Measurements from ENCODE around the gene PTPRO.

PTPRO gene

DNA sequence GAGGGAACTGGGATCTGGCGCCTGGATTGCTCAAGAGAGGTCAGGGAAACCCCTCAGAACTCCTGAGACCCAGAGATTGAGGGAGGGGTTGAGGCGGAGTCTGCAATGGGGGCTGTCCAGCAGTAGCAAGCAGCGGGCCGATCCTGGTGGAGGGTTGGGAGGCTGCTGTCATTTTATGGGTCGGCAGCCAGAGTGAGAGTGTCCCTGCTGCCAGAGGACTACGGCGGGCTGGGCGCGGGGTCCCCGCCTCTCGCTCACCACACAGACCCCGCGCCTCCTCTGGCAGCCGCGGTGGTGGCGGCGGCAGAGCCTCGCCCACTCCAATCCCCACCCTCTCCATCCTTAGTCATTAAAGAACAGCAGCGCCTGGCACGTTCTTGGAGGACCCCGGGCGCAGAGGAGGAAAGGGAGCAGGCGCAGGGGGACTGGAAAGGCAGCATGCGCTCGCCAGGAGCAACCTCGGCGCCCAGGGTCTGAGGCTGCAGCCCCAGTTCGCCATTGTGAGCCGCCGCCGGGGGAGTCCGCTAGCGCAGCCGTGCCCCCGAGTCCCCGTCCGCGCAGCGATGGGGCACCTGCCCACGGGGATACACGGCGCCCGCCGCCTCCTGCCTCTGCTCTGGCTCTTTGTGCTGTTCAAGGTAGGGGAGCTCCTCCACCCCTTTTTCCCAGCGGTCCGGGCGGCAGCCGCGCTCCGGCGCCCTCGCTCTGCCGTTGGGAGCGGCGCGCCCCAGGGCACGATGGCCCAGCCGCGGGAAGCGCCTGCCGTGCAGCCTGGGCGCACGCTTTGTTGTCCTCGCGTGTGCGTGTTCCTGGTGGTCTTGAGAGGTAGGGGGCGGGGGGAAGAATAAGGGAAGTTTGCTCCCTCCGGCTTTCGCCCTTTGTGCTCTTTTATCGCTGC is at the start of gene PTPRO:
Gene PTPRO (plus strand): TSS at position 345 of the 898 bp plus-strand sequence.
- no peak within 1 kb of the TSS for H3K4me3 ChIP-seq (ENCODE audit: low read length)
- no peaks in the 10 kb centered on the region for H3K9me3 ChIP-seq (ENCODE audit: control insufficient read depth, insufficient read depth, low read length)
- no peaks in the 10 kb centered on the region for H3F3A ChIP-seq (ENCODE audit: control insufficient read depth, insufficient read depth)
- no peaks in the 10 kb centered on the region for H3K4me1 ChIP-seq (ENCODE audit: control insufficient read depth, low read length)
- H3K79me2 ChIP-seq (ENCODE audit: control insufficient read depth, low read length) = no peaks in the 10 kb centered on the region
- no peaks in the 10 kb centered on the region for H3K9me2 ChIP-seq (replicated peaks; ENCODE audit: control insufficient read depth, low read length)
- no peak within 1 kb of the TSS for H3K4me2 ChIP-seq (ENCODE audit: low read length)
- no peak within 1 kb of the TSS for H3K27ac ChIP-seq (ENCODE audit: low read depth, low read length)
- no peaks in the 10 kb centered on the region for H4K20me1 ChIP-seq (ENCODE audit: control insufficient read depth, insufficient read depth, low read depth, low read length)
- no peaks in the 10 kb centered on the region for H3K36me3 ChIP-seq (ENCODE audit: control insufficient read depth, low read length)
- TF ChIP-seq EZH2phosphoT487 (IDR thresholded peaks at IDR 0.05; ENCODE audit: borderline replicate concordance, low read length) = no peak
- TF ChIP-seq, protein P1, sequence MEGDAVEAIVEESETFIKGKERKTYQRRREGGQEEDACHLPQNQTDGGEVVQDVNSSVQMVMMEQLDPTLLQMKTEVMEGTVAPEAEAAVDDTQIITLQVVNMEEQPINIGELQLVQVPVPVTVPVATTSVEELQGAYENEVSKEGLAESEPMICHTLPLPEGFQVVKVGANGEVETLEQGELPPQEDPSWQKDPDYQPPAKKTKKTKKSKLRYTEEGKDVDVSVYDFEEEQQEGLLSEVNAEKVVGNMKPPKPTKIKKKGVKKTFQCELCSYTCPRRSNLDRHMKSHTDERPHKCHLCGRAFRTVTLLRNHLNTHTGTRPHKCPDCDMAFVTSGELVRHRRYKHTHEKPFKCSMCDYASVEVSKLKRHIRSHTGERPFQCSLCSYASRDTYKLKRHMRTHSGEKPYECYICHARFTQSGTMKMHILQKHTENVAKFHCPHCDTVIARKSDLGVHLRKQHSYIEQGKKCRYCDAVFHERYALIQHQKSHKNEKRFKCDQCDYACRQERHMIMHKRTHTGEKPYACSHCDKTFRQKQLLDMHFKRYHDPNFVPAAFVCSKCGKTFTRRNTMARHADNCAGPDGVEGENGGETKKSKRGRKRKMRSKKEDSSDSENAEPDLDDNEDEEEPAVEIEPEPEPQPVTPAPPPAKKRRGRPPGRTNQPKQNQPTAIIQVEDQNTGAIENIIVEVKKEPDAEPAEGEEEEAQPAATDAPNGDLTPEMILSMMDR (IDR thresholded peaks at IDR 0.05; ENCODE audit: low read depth, low read length, poor library complexity, severe bottlenecking) = no peak
- H3K27me3 ChIP-seq (ENCODE audit: control insufficient read depth, low read length) = no peaks in the 10 kb centered on the region

DNA sequence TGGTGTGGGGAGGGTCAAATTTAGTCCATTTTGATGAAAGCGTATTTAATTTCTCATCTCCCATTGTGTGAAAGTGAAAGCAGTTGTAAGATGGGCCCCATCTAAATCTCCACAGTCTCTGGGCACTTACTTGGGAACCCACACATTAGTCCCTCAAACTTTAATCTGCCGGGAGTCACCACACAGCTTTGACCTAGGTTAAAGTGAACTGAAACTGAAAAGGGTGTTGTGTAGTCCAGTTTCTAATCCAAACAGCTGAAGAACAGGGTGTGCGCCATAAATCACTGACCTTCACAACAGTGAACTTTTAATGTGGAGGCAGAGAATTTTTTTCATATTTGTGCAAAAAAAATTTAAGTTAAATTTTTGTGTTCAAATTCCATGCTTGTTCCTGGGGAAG is 48.4 kb upstream of the PTPRO start:
- no peaks in the 10 kb centered on the region for H3K9me3 ChIP-seq (ENCODE audit: control insufficient read depth, insufficient read depth, low read length)
- no peak overlapping the region for H3K27ac ChIP-seq (ENCODE audit: low read depth, low read length)
- H3K9me2 ChIP-seq (replicated peaks; ENCODE audit: control insufficient read depth, low read length) = no peaks in the 10 kb centered on the region
- H3K4me2 ChIP-seq (ENCODE audit: low read length) = no peak overlapping the region
- no peaks in the 10 kb centered on the region for H4K20me1 ChIP-seq (ENCODE audit: control insufficient read depth, insufficient read depth, low read depth, low read length)
- H3K4me1 ChIP-seq (ENCODE audit: control insufficient read depth, low read length) = no peaks in the 10 kb centered on the region
- TF ChIP-seq, protein P1 (IDR thresholded peaks at IDR 0.05; ENCODE audit: low read depth, low read length, poor library complexity, severe bottlenecking) = no peak
- TF ChIP-seq EZH2phosphoT487 (IDR thresholded peaks at IDR 0.05; ENCODE audit: borderline replicate concordance, low read length) = no peak
- no peaks in the 10 kb centered on the region for H3K27me3 ChIP-seq (ENCODE audit: control insufficient read depth, low read length)
- H3F3A ChIP-seq (ENCODE audit: control insufficient read depth, insufficient read depth) = no peaks in the 10 kb centered on the region
- no peaks in the 10 kb centered on the region for H3K79me2 ChIP-seq (ENCODE audit: control insufficient read depth, low read length)
- no peak overlapping the region for H3K4me3 ChIP-seq (ENCODE audit: low read length)
- H3K36me3 ChIP-seq (ENCODE audit: control insufficient read depth, low read length) = no peaks in the 10 kb centered on the region

DNA sequence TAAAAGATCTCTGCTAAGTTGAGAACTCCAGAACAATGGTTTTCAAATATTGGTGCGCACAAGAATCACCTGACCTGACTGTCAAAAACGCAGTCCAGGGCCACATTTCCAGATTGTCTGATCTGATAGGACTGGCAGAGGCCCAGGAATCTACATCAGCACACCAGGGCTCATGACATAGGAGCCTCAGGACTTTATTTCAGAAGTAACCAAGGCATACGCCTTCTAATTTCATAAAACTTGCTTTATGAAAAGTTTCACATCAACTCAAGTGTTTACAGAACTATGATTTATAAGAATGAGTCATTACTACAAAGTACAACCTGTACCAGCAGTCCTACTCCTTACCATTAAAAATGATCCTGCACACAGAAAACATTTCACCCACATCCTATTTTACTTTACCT is 47.7 kb upstream of the PTPRO start:
- Histone ChIP-seq H3K4me2 (ENCODE audit: low read length) (no peak overlapping the region), H3K27ac (ENCODE audit: low read depth, low read length) (no peak overlapping the region)

More for the DNA sequence above, 47.7 kb upstream of the PTPRO start:
- Histone ChIP-seq H3K4me3 (ENCODE audit: low read length) (no peak overlapping the region), H3K36me3 (ENCODE audit: control insufficient read depth, low read length) (no peaks in the 10 kb centered on the region), H3K9me3 (ENCODE audit: control insufficient read depth, insufficient read depth, low read length) (no peaks in the 10 kb centered on the region), H3K27me3 (ENCODE audit: control insufficient read depth, low read length) (no peaks in the 10 kb centered on the region), H3K4me1 (ENCODE audit: control insufficient read depth, low read length) (no peaks in the 10 kb centered on the region), H3F3A (ENCODE audit: control insufficient read depth, insufficient read depth) (no peaks in the 10 kb centered on the region), H3K79me2 (ENCODE audit: control insufficient read depth, low read length) (no peaks in the 10 kb centered on the region), H3K9me2 (replicated peaks; ENCODE audit: control insufficient read depth, low read length) (no peaks in the 10 kb centered on the region), H4K20me1 (ENCODE audit: control insufficient read depth, insufficient read depth, low read depth, low read length) (no peaks in the 10 kb centered on the region)
- TF ChIP-seq, protein P1 (IDR thresholded peaks at IDR 0.05; ENCODE audit: low read depth, low read length, poor library complexity, severe bottlenecking) = no peak
